OCI-LY7 (cell line): ENCODE data around the gene SFT2D3. TPM values are rescaled to one million over a fixed set of nuclear protein-coding genes. Genes with fewer than 3 reads are reported as not detected.

Experiments
- BruUV-seq: library from RNA; stranded (reverse); fragments of 400-500 nt; replicated peaks from 2 replicates; lab custom pipeline; 2021; lab: Mats Ljungman, UMichigan
- CTCF ChIA-PET: fragments of 300-600 bp; sonication (Branson Sonifier 250); formaldehyde crosslinking; loops from one replicate; lab custom pipeline; 2022; ENCODE audit warnings: antibody characterized with exemption; ENCODE audit not compliant: unreplicated experiment; lab: Charles Lee
- POLR2A ChIA-PET: fragments of 300-600 bp; sonication (Branson Sonifier 250); formaldehyde crosslinking; loops from one replicate; lab custom pipeline; 2022; ENCODE audit warnings: antibody characterized with exemption; lab: Charles Lee
- DNase-seq: peaks from one replicate; pipeline ENCODE4 v3.0.0-alpha.2; 2015; ENCODE audit warnings: low spot score
- H2AFZ ChIP-seq: fragments of 200-600 bp; sonication (generic), shearing (Covaris generic); 2 replicates; pipeline ENCODE4 v1.6.1; 2014; ENCODE audit warnings: mild to moderate bottlenecking, antibody characterized with exemption, low read length, moderate library complexity
- H3K27ac ChIP-seq: fragments of 200-600 bp; sonication (generic); 2 replicates; pipeline ENCODE4 v1.5.1; 2014; ENCODE audit warnings: mixed run types, low read depth, mild to moderate bottlenecking, moderate library complexity, low read length, inconsistent platforms; ENCODE audit not compliant: poor library complexity, severe bottlenecking
- H3K36me3 ChIP-seq: fragments of 200-600 bp; sonication (generic); 2 replicates; pipeline ENCODE4 v1.6.1; 2014; ENCODE audit warnings: mild to moderate bottlenecking, antibody characterized with exemption, low read length, moderate library complexity, mixed read lengths; ENCODE audit not compliant: insufficient read depth
- H3K4me1 ChIP-seq: fragments of 200-600 bp; sonication (generic); 2 replicates; pipeline ENCODE4 v1.5.1; 2014; ENCODE audit warnings: mild to moderate bottlenecking, low read length; ENCODE audit not compliant: insufficient read depth, poor library complexity, severe bottlenecking
- H3K4me2 ChIP-seq: fragments of 200-600 bp; sonication (generic); 2 replicates; pipeline ENCODE4 v1.6.1; 2014; ENCODE audit warnings: mild to moderate bottlenecking, low read length
- H3K4me3 ChIP-seq: fragments of 200-600 bp; sonication (generic); 2 replicates; pipeline ENCODE4 v1.5.1; 2014; ENCODE audit warnings: mild to moderate bottlenecking, low read depth, low read length; ENCODE audit not compliant: poor library complexity, severe bottlenecking
- H3K79me2 ChIP-seq: fragments of 200-600 bp; sonication (generic); 2 replicates; pipeline ENCODE4 v1.6.1; 2016; ENCODE audit warnings: low read depth, mild to moderate bottlenecking, low read length, moderate library complexity, mixed read lengths; ENCODE audit not compliant: insufficient read depth
- H3K9me2 ChIP-seq: fragments of 200-600 bp; sonication (generic); 2 replicates; pipeline ENCODE4 v1.6.1; 2016; ENCODE audit warnings: mild to moderate bottlenecking, low read length, mixed read lengths; ENCODE audit not compliant: insufficient read depth
- H3K9me3 ChIP-seq: fragments of 200-600 bp; sonication (generic); 2 replicates; pipeline ENCODE4 v1.6.1; 2014; ENCODE audit warnings: mild to moderate bottlenecking, mixed run types, low read length, mixed read lengths
- H4K20me1 ChIP-seq: fragments of 200-600 bp; sonication (generic); 2 replicates; pipeline ENCODE4 v1.6.1; 2014; ENCODE audit warnings: mild to moderate bottlenecking, antibody characterized with exemption, low read length, moderate library complexity, mixed read lengths; ENCODE audit not compliant: insufficient read depth
- CTCF ChIP-seq: fragments of 200-600 bp; sonication (generic); conservative IDR thresholded peaks from 2 replicates; pipeline ENCODE4 v1.5.1; 2014; ENCODE audit warnings: mild to moderate bottlenecking, antibody characterized with exemption, low read length, moderate library complexity, mixed read lengths
- EZH2phosphoT487 ChIP-seq: fragments of 200-600 bp; sonication (generic); IDR thresholded peaks from 2 replicates; pipeline ENCODE4 v1.6.1; 2018; ENCODE audit warnings: low read depth, borderline replicate concordance, mild to moderate bottlenecking, mixed run types, antibody characterized with exemption, low read length, moderate library complexity, mixed read lengths
- intact Hi-C: fragments of 100-400 bp; cut with micrococcal nuclease; formaldehyde crosslinking; loops from one replicate; pipeline ENCODE4 v1.10.0; 2022; ENCODE audit not compliant: unreplicated experiment
- total RNA-seq, 2 experiments: library from RNA; depleted of rRNA in 1 of 2; stranded (reverse); fragments of >200 nt in 1 of 2; shearing (Covaris generic) in 1 of 2; gene quantifications; 2 replicates each; pipeline ENCODE4 v1.2.3, GENCODE V29; 2014 to 2022

SFT2D3 gene
- total RNA-seq, 2 experiments from 2014 or later: 7.6 to 14.3 TPM

- no peaks in the 10 kb centered on the region for H3K36me3 ChIP-seq
- TF ChIP-seq EZH2phosphoT487 (no peak), CTCF (no peak)
- ChIA-PET POLR2A (no interaction called here), CTCF (no interaction called here)
- H3K79me2 ChIP-seq: no peaks in the 10 kb centered on the region
- no peak for DNase-seq
- no peak overlapping the region for H3K27ac ChIP-seq
- BruUV-seq: no TSS peak
- intact Hi-C loops: no loop called here
- no peaks in the 10 kb centered on the region for H3K4me1 ChIP-seq
- H3K4me2 ChIP-seq: no peak overlapping the region
- H2AFZ ChIP-seq: no peak overlapping the region
- no peak overlapping the region for H3K4me3 ChIP-seq
- no peaks in the 10 kb centered on the region for H3K9me2 ChIP-seq
- H4K20me1 ChIP-seq: no peaks in the 10 kb centered on the region
- no peaks in the 10 kb centered on the region for H3K9me3 ChIP-seq
These were observed 29.6 kb upstream of the SFT2D3 start for GRCh38 chr2:127671557-127672302.

GRCh38 chr2:127672341-127673224 is 28.7 kb upstream of the SFT2D3 start:
- H3K79me2 ChIP-seq: no peaks in the 10 kb centered on the region
- no peaks in the 10 kb centered on the region for H3K4me1 ChIP-seq
- H2AFZ ChIP-seq: no peak overlapping the region
- DNase-seq: no peak
- POLR2A ChIA-PET: no interaction called here
- no peaks in the 10 kb centered on the region for H3K9me3 ChIP-seq
- no peak overlapping the region for H3K4me2 ChIP-seq
- TF ChIP-seq EZH2phosphoT487: no peak
- no peak for TF ChIP-seq CTCF
- H4K20me1 ChIP-seq: no peaks in the 10 kb centered on the region
- H3K4me3 ChIP-seq: no peak overlapping the region
- intact Hi-C loops: no loop called here
- H3K27ac ChIP-seq: no peak overlapping the region
- no TSS peak for BruUV-seq
- no peaks in the 10 kb centered on the region for H3K36me3 ChIP-seq
- CTCF ChIA-PET: no interaction called here
- no peaks in the 10 kb centered on the region for H3K9me2 ChIP-seq
